Nucleus accumbens (tissue), 56 donors: ENCODE data around the gene KHDRBS2.
A peak's percentile ranks its signal among the peaks of the same experiment; 100 is the strongest.

Experiments used
- DNase-seq, 56 donors: peaks; one replicate each; lab custom pipeline; 2025; lab: John Stamatoyannopoulos, UW

The KHDRBS2 gene

DNA sequence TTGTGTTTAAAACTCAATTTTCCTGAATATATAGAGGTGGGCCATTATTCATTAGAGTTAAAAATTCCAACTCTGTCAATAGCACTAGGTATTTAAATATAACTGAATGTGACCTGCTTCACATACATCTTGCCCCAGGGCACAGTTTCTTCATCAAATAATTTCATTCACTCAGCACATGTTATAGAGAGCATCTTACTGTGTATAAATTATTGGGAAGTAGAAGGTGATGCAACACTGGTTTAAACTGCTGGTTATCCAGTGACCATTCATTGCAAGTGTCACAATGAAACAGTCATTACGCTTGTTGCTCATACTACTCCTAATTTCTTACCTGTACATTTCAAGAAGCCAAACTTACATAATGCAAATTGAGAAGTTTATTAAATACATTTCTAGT lies 93.4 kb downstream of the KHDRBS2 start:
- DNase-seq: no peak

DNA sequence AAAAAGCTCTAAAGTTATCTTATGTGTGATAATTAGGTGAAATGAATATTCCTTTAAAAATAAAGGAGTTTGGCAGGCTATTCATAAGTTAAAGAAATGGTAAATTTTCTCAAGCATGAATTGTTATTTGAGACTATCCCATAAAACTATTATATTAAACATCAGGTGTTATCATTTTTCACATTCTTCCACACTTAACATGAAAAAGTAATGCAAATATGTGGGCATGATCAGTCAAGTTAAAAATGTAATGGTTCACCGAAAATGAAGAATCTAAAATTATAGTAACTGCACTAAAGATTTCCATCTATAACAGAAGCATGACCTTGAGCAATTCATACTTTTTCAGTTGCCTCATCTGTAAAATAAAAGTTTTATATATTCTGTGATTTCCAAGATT lies 110.8 kb downstream of the KHDRBS2 start:
- no peak for DNase-seq

DNA sequence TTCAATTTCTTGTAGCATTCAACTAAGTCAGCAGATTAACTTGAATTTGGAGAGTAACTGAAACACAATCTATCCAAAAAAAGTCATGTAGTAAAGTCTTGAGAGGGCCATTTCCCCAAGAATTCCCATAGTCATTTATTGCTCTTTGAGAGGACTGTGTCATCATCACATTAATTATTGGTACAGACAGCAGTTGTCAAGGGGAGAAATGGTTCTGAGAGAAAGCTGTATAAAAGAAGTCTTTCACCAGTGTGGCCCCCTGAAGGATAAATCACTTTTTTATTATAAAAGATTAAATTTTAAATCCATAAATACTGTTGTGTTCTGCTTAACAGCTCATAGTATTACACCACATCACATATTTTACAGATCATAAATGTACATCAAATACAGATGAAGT lies 111.5 kb downstream of the KHDRBS2 start:
- DNase-seq: no peak

DNA sequence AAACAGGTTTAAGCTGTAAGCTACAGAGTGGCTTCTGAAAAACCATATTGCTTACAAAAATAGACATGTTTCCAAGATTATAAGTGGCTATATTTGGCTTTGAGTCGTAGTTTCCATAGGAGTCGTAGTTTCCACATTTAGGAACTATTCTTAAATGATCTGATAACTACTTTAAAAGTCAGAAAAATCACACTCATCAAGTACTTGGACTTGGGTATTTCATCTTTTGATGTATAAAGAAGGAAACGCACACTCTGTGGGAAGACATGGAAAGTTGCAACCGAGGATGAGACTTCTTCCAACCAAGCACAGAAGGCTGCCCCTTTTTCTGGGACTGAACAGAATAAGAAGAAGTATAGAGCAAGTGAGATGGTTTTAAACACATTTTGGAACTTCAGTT lies 118.3 kb downstream of the KHDRBS2 start:
- DNase-seq: no peak

DNA sequence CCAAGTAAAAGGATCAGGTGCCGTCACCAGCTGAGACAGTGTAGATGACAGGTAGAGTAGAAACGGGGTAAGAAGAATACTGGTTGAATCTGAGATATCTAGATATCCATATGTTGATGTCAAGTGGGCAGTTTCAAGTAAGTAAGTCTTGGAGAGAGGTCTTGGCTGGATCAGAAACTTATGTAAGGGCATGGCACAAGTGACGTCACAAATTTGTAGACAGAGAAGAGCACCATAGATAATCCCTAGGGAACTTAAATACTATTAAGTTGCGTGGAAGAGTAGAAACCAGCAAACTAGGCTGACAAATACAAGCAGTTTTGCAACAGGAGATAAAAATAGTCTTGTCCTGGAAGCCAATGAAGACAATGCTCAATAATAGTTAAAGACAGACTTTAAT lies 123.2 kb downstream of the KHDRBS2 start:
- DNase-seq: no peak

DNA sequence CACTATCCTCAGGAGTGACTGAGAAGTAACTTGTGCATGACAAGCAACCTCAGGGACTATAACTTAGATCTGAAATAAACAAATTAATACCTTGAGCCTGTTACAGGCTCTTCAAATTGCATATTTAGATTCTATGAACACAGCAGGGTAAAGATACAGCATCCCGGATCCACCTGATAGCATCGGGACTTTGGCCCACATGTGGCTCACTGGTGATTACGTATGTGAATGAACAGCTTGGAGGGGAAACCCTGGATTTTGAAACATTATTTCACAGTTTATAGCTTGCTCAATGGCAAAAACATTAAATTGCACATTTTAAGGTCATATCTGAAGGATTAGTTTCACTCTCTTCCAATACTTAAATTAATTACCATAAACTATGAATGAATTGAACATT lies 133.2 kb downstream of the KHDRBS2 start:
- DNase-seq: no peak

DNA sequence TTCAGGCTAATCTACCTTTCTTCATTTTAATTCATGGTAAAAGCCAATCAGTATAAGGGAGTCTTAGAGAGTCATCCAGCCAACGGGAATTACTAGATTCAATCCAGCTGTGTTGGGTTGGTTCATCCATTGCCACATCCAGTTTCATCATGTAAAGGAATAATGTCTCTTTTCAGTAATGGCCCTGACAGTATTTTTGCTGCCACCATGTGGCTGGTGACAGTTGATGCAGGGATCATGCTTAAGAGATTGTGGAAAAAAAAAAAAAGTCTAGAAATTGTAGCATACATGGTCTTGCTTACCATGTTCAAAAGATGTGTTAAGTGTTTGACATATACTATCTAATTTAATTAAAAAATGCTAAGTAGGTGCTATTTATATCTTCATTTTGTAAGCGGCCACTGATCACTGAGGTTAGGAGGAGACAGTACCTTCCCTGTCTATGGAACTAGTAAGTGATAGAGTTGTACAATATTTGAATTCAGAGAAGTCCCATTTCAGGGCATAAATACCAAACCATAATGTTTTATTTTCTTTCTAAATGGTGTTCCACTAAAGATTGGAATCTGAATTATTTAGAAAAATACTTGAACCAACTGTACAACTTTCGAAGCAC lies 135.9 kb downstream of the KHDRBS2 start:
- peak in 15 of 56 donors; percentile 1 to 47 (median 5) for DNase-seq

DNA sequence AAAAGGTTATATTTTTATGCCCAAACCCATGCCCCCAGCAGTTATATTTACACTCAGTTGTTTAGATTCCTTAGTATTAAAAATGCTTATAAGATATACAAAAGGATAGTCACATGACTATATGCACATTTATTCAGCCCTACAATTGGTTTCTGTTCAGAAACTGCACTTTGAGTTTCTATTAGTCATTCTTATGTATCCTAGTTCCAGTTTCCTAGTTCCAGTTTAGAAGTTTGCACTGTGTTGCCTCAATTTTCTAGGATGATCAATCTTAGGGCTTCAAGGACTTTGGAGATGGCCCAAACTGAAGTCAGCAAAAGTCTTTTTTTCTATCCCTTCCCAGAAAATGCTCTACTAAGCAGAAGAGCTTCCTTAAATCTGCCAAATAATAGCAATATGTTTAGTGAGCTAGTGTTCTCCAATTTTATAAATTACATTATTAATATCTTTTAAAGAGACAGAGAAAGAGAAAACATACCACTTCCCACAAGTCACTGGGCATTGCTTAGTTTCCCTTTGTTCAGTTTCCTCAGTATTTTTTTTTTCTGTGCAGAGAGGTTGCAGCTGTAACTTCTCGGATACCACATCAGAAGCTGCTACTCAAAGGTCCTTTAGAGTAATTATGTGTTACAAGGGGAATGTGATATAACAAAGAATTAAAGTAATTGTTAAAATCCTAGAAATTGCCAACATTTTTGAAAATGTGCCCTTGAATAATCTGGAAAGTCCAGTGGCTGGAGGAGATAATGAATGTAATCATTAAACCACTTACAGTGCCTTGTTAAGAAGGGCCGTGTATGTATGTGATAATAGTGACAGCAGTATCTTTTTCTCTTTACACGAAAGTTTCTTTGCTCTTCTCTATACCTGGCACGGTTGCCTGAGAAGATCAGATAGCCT lies 138.8 kb downstream of the KHDRBS2 start:
- no peak for DNase-seq

DNA sequence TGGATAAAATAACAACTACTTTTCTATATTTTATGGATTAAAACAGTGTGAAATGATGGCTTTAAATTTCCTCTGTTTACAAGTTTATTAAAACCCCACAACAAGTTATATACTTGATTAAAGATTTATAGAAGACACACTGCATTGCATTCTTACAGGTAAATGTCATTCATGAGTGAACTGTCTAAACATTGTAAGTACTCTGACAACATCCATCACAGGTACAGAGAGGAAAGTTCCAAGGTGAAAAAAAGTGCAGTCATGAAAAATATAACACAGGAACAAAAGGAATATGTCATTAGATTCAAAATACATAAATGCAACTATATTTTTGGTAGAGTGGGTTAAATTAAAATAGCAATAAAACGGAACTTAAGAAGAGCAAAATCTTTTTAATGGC lies 156.9 kb downstream of the KHDRBS2 start:
- DNase-seq: no peak

DNA sequence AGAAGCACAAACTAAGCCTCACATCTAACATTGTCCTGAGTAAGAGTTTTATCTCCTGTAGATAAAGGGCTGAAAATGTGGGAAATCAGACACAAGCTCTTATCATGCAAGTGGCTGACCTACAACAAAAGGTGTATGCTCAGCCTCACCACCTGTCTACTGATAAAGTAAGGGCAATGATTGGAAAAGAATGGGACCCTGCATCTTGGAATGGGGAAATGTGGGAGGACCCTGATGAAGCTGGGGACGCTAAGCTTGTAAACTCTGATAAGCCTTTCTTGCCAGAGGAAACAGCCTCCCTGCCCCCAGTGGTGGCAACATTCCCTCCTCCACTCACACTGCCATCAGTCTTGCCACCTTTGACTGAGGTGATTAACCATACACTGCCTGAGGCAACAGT lies 166.6 kb downstream of the KHDRBS2 start:
- DNase-seq: no peak

DNA sequence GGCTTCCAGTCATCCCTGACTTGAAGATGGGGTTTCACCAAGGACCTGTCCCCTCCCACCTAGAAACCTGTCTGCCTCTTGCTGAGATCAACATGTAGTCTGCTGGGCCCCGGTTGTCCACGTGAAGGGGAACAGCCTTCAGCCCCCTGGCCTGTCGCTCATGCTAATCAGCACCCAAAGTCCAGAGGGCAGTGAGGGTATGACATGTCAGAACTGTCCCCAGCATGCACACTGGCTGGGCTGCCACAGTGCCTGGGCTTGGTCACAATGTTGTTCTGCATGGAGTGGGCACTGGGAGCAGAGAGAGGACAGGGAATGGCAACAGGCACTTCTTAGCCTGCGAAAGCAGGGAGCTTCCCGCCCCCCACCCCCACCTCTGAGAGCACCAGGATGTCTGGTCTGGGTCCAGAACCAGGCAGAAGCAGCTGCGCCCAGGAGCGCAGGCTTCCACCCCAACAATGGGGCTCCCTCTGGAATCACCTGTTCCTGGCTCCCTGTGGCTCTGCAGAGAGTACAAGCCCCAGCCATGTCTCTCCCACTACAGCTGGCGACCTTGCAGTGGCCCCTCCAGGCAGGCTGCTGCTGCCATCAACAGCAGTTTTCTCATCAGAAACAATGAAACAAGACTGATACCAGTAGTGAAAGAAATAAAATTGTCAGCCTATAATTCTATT lies 182.7 kb downstream of the KHDRBS2 start:
- DNase-seq: no peak

DNA sequence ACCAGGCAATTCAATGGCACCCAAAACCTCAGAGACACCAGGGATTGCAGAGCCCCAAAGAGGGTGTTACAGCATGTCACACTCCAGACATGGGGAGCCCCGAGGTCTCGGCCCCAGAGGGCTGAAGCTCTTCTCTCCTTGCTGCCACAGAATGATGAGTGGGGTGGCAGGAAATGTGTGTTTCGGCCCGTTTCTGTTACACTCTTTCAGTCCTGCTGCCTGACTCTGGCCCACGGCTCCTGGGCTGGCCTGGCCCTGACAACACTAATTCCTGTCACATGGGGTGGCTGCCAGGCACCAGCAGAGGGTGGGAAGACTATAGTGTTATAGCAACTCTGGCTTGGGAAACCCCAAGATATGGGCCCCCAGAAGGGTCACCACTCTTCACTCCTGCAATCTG lies 183.6 kb downstream of the KHDRBS2 start:
- DNase-seq: no peak

DNA sequence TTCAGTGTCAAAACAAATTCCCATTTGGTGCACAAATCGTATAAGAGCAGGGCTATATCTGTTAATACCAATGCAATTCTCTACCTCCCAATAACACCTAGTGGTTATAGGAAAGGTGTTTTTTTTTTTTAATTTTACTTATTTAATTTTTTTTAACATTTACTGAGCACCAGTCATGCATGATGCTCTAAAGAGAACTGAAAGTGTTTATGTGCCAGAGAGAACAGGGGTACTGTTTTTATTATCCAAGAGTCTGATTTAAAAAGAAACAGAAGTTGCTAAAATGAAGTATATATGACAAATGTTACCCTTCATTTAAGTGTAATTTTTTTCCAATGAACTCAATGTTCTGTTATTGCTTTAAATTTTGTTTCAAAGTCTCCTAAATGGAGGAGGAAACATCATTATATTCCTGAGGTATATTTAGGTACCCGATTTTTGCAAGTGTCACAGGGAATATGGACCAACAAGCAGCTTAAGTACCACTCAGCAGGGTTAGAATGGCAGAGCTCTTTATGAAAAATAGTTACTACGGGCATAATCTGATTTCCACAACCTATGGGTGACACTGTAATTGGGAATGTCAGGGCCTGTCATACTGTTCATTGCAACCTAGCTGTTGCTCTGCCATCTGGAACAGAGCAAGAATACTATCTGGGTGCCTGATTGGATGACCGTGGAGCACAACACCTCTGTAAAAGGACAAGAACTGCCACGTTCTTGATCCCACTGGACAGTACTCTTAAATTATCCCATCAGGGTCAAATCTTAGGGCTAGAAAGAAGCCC lies 195.4 kb downstream of the KHDRBS2 start:
- no peak for DNase-seq

DNA sequence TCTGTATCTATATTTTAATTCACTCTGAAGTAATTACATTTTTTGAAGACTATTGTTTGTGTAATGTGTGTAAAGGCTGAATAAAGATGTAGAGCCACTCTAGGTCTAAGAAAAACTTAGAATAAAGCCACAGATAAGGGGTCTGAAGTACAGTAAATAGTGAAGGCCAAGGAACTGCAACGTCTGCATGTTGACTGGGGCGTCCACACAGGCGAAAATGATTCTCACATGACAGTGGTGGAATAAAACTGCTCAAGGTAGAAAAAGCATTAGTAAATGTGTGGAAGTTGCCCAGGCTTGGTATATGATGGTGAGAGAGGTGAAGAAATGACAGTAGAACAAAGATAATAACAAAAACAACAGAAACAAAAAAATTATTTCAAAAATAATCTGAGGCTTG lies 196.2 kb downstream of the KHDRBS2 start:
- no peak for DNase-seq

DNA sequence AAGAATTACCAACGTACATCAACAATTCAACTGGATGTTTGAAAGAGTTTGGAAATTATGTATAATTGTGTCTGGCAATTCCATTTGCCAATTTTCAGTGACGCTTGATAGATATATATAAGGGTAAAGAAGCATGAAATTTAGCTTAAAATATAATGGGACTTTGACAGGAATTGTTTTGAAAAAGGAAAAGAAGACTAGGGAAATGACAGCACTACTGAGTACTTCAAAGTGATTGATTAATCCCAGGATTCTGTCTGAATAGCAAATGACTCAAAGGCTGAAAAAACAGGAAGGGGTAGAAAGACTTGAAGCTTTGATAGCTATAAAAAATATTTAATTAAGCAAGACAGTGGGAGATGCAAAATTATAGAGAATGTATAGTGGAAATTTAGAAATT lies 200.0 kb downstream of the KHDRBS2 start:
- DNase-seq: no peak

DNA sequence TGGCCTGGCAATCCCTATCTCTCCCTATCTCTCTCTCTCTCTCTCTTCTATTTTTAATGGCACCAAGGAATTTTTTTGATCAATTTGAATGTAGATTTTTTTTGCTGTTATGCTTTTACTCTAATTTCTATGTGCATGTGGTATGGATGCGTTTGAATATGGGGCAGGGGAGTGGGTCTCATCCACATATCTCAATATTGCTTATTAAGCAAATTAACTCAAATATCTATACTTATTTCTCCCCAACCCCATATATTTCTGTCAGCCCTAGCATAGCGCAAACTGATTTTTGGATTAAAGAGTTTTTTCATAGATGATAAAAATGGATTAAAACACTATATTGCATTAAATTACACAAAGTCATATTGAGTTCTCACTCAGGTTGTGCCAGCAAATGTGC lies 210.2 kb downstream of the KHDRBS2 start:
- no peak for DNase-seq

DNA sequence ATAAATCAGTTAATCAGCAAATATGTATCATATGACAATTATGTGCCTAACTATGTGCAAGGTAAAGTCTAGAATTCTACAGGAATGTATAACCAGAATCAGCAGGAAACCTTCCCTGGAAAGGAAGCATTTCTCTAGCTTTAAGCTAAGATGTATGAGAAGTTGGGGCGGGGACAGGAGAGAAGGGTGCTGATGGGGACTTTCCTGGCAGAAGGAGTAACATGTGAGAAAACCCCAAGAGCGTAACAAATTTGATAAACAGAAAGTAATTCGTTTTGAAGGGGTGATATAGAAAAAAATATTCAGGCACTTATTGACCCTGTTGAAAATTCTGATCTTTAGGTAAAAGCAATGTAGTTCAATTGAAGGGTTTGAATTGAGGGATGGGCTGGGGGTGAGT lies 226.1 kb downstream of the KHDRBS2 start:
- DNase-seq: no peak

DNA sequence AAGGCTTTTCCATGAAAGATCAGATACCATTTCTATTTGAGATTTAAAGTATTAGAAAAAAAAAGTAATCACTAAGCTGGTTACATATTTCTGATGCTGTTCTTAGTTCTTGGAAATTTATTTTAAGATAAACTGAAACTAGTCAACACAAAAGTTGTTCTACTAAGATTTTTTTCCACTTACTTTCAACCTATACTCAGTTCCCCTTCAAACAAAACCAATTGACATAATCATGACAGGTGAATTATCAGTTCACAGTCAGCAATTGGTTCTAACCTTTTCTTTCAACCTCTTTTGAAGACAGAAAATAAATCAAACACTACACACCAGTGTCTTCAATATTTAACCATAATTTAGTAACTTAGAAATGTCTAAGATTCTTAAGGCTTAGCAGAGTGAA lies 228.7 kb downstream of the KHDRBS2 start:
- DNase-seq: no peak

DNA sequence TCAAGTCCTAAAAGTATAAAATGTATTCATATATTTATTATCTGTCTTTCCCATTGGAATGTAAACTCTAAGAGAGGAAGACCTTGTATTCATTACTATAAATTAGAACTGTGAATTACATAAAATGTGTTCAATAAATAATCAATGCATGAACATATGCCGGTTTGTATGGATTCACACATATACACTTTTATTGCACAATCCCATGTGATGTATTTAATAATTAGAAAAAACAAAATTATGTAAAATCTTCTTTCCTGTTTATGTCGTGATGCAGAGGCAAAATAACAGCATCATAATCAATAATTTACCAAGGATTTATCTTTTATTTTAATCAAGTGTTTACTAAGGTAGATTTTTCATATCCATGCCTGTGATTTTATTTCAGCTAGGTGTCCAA lies 240.5 kb downstream of the KHDRBS2 start:
- DNase-seq: no peak

DNA sequence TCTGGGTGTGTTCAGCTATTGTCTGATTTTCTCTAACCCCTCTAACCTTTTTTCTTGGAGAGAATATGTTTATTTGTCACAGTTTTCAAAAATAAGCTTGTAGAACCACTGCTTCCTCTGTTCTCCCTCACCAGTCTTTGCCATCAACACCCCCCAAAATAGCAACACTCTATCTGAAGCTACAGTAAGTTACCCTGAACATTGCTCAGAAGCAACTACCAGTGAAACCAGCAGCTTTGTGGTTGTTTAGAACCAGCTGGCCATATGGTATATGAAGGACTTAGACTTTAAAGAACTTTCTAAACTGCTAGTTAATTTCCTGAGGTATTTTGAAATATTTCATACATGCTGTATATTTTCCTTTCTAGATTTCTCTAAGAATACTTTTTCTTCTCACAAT lies 242.9 kb downstream of the KHDRBS2 start:
- no peak for DNase-seq

DNA sequence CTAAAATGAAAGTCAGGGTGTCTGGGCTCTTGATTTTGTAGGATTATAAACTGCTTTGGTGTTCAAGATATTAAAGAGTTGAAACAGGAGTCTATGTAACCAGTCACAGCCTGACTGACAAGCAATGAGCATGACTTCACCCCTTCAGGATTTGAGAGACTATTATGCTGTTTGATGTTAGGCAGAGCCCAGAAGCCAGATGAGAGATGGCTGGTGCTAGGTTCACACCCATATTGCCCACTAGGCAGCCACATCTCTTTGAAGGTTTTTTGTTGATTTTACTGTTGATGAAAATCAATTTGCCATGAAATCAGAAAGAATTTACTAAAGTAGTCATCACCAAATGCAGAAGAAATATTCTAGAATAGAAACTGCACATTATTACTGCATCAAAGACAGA lies 243.6 kb downstream of the KHDRBS2 start:
- DNase-seq: no peak
